SK-N-SH treated with all-trans-retinoic acid at 6 μM for 48 hours (cell line): ENCODE results near the gene AMY1C.

Experiments used
- ATAC-seq: fragments of 200-7000 bp; cut with Tn5 transposase; 3 replicates; pipeline ENCODE4 v1.9.1; 2020; ENCODE audit warnings: mild to moderate bottlenecking, moderate library complexity
- ARNTL ChIP-seq: fragments of 450-650 bp; formaldehyde crosslinking; IDR thresholded peaks from 2 replicates; pipeline ENCODE4 v1.5.0; 2020; ENCODE audit warnings: low read depth, mild to moderate bottlenecking, moderate library complexity, borderline replicate concordance
- BACH2 ChIP-seq: fragments of 250-450 bp; sonication (Bioruptor Pico); IDR thresholded peaks from 2 replicates; pipeline ENCODE4 v1.9.0; 2021; ENCODE audit warnings: mild to moderate bottlenecking, borderline replicate concordance
- CREB5 ChIP-seq: fragments of 250-450 bp; sonication (Bioruptor Pico); IDR thresholded peaks from 2 replicates; pipeline ENCODE4 v1.5.1; 2020; ENCODE audit warnings: low read depth, mild to moderate bottlenecking, moderate library complexity
- CSDC2 ChIP-seq: fragments of 250-450 bp; sonication (Bioruptor Pico); IDR thresholded peaks from 2 replicates; pipeline ENCODE4 v1.5.0; 2020; ENCODE audit warnings: mild to moderate bottlenecking, moderate library complexity
- CSRNP3 ChIP-seq: fragments of 250-450 bp; sonication (Bioruptor Pico); IDR thresholded peaks from 2 replicates; pipeline ENCODE4 v1.5.1; 2021; ENCODE audit warnings: mild to moderate bottlenecking, moderate library complexity
- ESRRG ChIP-seq: fragments of 250-450 bp; sonication (Bioruptor Pico); IDR thresholded peaks from 2 replicates; pipeline ENCODE4 v1.6.1; 2021; ENCODE audit warnings: mild to moderate bottlenecking
- GLIS3 ChIP-seq: fragments of 250-450 bp; sonication (Bioruptor Pico); IDR thresholded peaks from 2 replicates; pipeline ENCODE4 v1.5.0; 2020; ENCODE audit warnings: mild to moderate bottlenecking, moderate library complexity
- ISL1 ChIP-seq: fragments of 250-450 bp; sonication (Bioruptor Pico); IDR thresholded peaks from 2 replicates; pipeline ENCODE4 v2.1.2; 2022; ENCODE audit warnings: mild to moderate bottlenecking, moderate library complexity
- OSR1 ChIP-seq: fragments of 250-450 bp; sonication (Bioruptor Pico); IDR thresholded peaks from 2 replicates; pipeline ENCODE4 v1.8.0; 2022; ENCODE audit warnings: moderate library complexity, mild to moderate bottlenecking, inconsistent platforms
- PATZ1 ChIP-seq: fragments of 250-450 bp; sonication (Bioruptor Pico); IDR thresholded peaks from 2 replicates; pipeline ENCODE4 v1.8.0; 2020; ENCODE audit warnings: mild to moderate bottlenecking, moderate library complexity, borderline replicate concordance
- POU6F1 ChIP-seq: fragments of 250-450 bp; sonication (Bioruptor Pico); IDR thresholded peaks from 2 replicates; pipeline ENCODE4 v1.8.0; 2021; ENCODE audit warnings: low read depth, mild to moderate bottlenecking, moderate library complexity, borderline replicate concordance
- PPARA ChIP-seq: fragments of 250-450 bp; sonication (Bioruptor Pico); IDR thresholded peaks from 2 replicates; pipeline ENCODE4 v1.5.0; 2020; ENCODE audit warnings: mild to moderate bottlenecking, borderline replicate concordance
- RARB ChIP-seq: fragments of 250-450 bp; sonication (Bioruptor Pico); IDR thresholded peaks from 2 replicates; pipeline ENCODE4 v1.8.0; 2021; ENCODE audit warnings: mild to moderate bottlenecking, moderate library complexity
- SNAI2 ChIP-seq: fragments of 250-450 bp; sonication (Bioruptor Pico); IDR thresholded peaks from 2 replicates; pipeline ENCODE4 v1.5.0; 2020; ENCODE audit warnings: mild to moderate bottlenecking, moderate library complexity
- TCF4 ChIP-seq: fragments of 250-450 bp; sonication (Bioruptor Pico); IDR thresholded peaks from 2 replicates; pipeline ENCODE4 v1.8.0; 2021; ENCODE audit warnings: mild to moderate bottlenecking, moderate library complexity, borderline replicate concordance
- TOX ChIP-seq: fragments of 250-450 bp; sonication (Bioruptor Pico); IDR thresholded peaks from 2 replicates; pipeline ENCODE4 v1.8.0; 2021; ENCODE audit warnings: mild to moderate bottlenecking, moderate library complexity, borderline replicate concordance
- TSHZ2 ChIP-seq: fragments of 250-450 bp; sonication (Bioruptor Pico); IDR thresholded peaks from 2 replicates; pipeline ENCODE4 v1.5.0; 2020; ENCODE audit warnings: mild to moderate bottlenecking, moderate library complexity
- ZC3H10 ChIP-seq: fragments of 250-450 bp; sonication (Bioruptor Pico); IDR thresholded peaks from 2 replicates; pipeline ENCODE4 v1.5.1; 2021; ENCODE audit warnings: mild to moderate bottlenecking, moderate library complexity
- ZFP3 ChIP-seq: fragments of 250-450 bp; sonication (Bioruptor Pico); IDR thresholded peaks from 2 replicates; pipeline ENCODE4 v1.5.0; 2020; ENCODE audit warnings: mild to moderate bottlenecking, moderate library complexity
- ZFP30 ChIP-seq: fragments of 450-650 bp; formaldehyde crosslinking; IDR thresholded peaks from 2 replicates; pipeline ENCODE4 v1.5.0; 2022; ENCODE audit warnings: mild to moderate bottlenecking, moderate library complexity
- ZNF70 ChIP-seq: fragments of 450-650 bp; formaldehyde crosslinking; IDR thresholded peaks from 2 replicates; pipeline ENCODE4 v1.5.0; 2020; ENCODE audit warnings: mild to moderate bottlenecking, moderate library complexity
- ZNF8 ChIP-seq: fragments of 450-650 bp; formaldehyde crosslinking; IDR thresholded peaks from 2 replicates; pipeline ENCODE4 v1.5.0; 2020; ENCODE audit warnings: mild to moderate bottlenecking, moderate library complexity

AMY1C gene

GRCh38 chr1:103783944-103784377 is 34.3 kb downstream of the AMY1C start (continued):
- TF ChIP-seq TCF4 (CRISPR knock-in tag): no peak
- TF ChIP-seq BACH2 (CRISPR knock-in tag): no peak
- no peak for TF ChIP-seq POU6F1 (CRISPR knock-in tag)
- TF ChIP-seq ZNF8 (CRISPR knock-in tag): no peak

- ATAC-seq: no peak
- no peak for TF ChIP-seq ZNF70 (CRISPR knock-in tag)
- TF ChIP-seq ESRRG (CRISPR knock-in tag): no peak
- TF ChIP-seq CREB5 (CRISPR knock-in tag): no peak
- no peak for TF ChIP-seq BACH2 (CRISPR knock-in tag)
- no peak for TF ChIP-seq GLIS3 (CRISPR knock-in tag)
- TF ChIP-seq PATZ1: no peak
- no peak for TF ChIP-seq PPARA (CRISPR knock-in tag)
- no peak for TF ChIP-seq ARNTL
- no peak for TF ChIP-seq POU6F1 (CRISPR knock-in tag)
- TF ChIP-seq CSRNP3 (CRISPR knock-in tag): no peak
- no peak for TF ChIP-seq ZC3H10
- no peak for TF ChIP-seq ZFP3 (CRISPR knock-in tag)
- TF ChIP-seq CSDC2 (CRISPR knock-in tag): no peak
- TF ChIP-seq ISL1 (CRISPR knock-in tag): no peak
- TF ChIP-seq OSR1 (CRISPR knock-in tag): no peak
- TF ChIP-seq ZFP30 (CRISPR knock-in tag): no peak
- no peak for TF ChIP-seq RARB (CRISPR knock-in tag)
- TF ChIP-seq ZNF8 (CRISPR knock-in tag): no peak
- no peak for TF ChIP-seq SNAI2
- TF ChIP-seq, all 23 proteins: peak for 0
Measured at GRCh38 chr1:103788377-103788776, 38.7 kb downstream of the AMY1C start.

- ATAC-seq: no peak
- TF ChIP-seq CREB5 (CRISPR knock-in tag) (no peak), CSDC2 (CRISPR knock-in tag) (no peak), ZNF70 (CRISPR knock-in tag) (no peak), TCF4 (CRISPR knock-in tag) (no peak), TSHZ2 (no peak), TOX (CRISPR knock-in tag) (no peak), ISL1 (CRISPR knock-in tag) (no peak), ZFP30 (CRISPR knock-in tag) (no peak), SNAI2 (no peak), PATZ1 (no peak), POU6F1 (CRISPR knock-in tag) (no peak), ZNF8 (CRISPR knock-in tag) (no peak)
Measured at GRCh38 chr1:103790172-103790571, 40.5 kb downstream of the AMY1C start.
